Liver (tissue), 9 donors: Measurements from ENCODE around the gene LRRC7. TPM values are rescaled to one million over a fixed set of nuclear protein-coding genes. Genes with fewer than 3 reads are reported as not detected.

Experiments
- DNase-seq: peaks from one replicate; pipeline ENCODE4 v3.0.0-alpha.2; 2017; ENCODE audit warnings: low spot score
- H3K27ac ChIP-seq, 2 donors: one replicate each; pipeline ENCODE4 v1.7.0; 2013; ENCODE audit warnings: inconsistent platforms in 2 of 2, low read length in 2 of 2, control low read depth in 1 of 2, low read depth in 1 of 2, mild to moderate bottlenecking in 1 of 2
- H3K27me3 ChIP-seq, 4 donors: one replicate each; pipeline versions ENCODE4 v1.6.1 to v1.7.0; 2013; ENCODE audit warnings: low read length in 3 of 4, inconsistent platforms in 1 of 4, mild to moderate bottlenecking in 1 of 4, moderate library complexity in 1 of 4; ENCODE audit not compliant: control insufficient read depth in 4 of 4, insufficient read depth in 4 of 4
- H3K36me3 ChIP-seq, 4 donors: one replicate each; pipeline versions ENCODE4 v1.6.1 to v1.7.0; 2013; ENCODE audit warnings: low read length in 3 of 4, mild to moderate bottlenecking in 3 of 4, low read depth in 1 of 4, moderate library complexity in 1 of 4; ENCODE audit not compliant: control insufficient read depth in 4 of 4, insufficient read depth in 3 of 4
- H3K4me1 ChIP-seq, 4 donors: one replicate each; pipeline versions ENCODE4 v1.6.1 to v1.7.0; 2013; ENCODE audit warnings: low read length in 3 of 4, mild to moderate bottlenecking in 3 of 4, moderate library complexity in 1 of 4; ENCODE audit not compliant: control insufficient read depth in 4 of 4, insufficient read depth in 4 of 4
- H3K4me3 ChIP-seq, 3 donors: one replicate each; pipeline versions ENCODE4 v1.6.1 to v1.7.0; 2013; ENCODE audit warnings: low read length in 3 of 3, control low read depth in 1 of 3, low read depth in 1 of 3, mild to moderate bottlenecking in 1 of 3
- H3K9ac ChIP-seq, 2 donors: one replicate each; pipeline ENCODE4 v1.7.0; 2013; ENCODE audit warnings: low read length in 2 of 2, mild to moderate bottlenecking in 2 of 2, moderate library complexity in 2 of 2, control low read depth in 1 of 2, low read depth in 1 of 2
- H3K9me3 ChIP-seq, 4 donors: one replicate each; pipeline versions ENCODE4 v1.6.1 to v1.7.0; 2013; ENCODE audit warnings: low read length in 3 of 4; ENCODE audit not compliant: control insufficient read depth in 4 of 4
- ATF3 ChIP-seq: IDR thresholded peaks from 2 replicates; pipeline ENCODE4 v1.6.1; 2016; ENCODE audit warnings: antibody characterized with exemption
- CTCF ChIP-seq: fragments of 150-350 bp; IDR thresholded peaks from 2 replicates; pipeline ENCODE4 v1.5.1; 2017; ENCODE audit warnings: improper control_type of control experiment, low read depth, low read length; ENCODE audit not compliant: missing input control
- EGR1 ChIP-seq, 2 donors: IDR thresholded peaks; 2 replicates each; pipeline ENCODE4 v1.6.1; 2016 to 2018; ENCODE audit warnings: antibody characterized with exemption in 2 of 2, low read depth in 2 of 2
- FOXA1 ChIP-seq: IDR thresholded peaks from 2 replicates; pipeline ENCODE4 v1.6.1; 2016; ENCODE audit warnings: antibody characterized with exemption
- FOXA2 ChIP-seq: IDR thresholded peaks from 2 replicates; pipeline ENCODE4 v1.6.1; 2016; ENCODE audit warnings: antibody characterized with exemption
- GABPA ChIP-seq, 2 donors: IDR thresholded peaks in 1 of 2; conservative IDR thresholded peaks in 1 of 2; 2 replicates each; pipeline ENCODE4 v1.6.1; 2016; ENCODE audit warnings: antibody characterized with exemption in 2 of 2, mild to moderate bottlenecking in 1 of 2, moderate library complexity in 1 of 2
- HNF4A ChIP-seq, 2 donors: conservative IDR thresholded peaks; 2 replicates each; pipeline ENCODE4 v1.6.1; 2016; ENCODE audit warnings: antibody characterized with exemption in 2 of 2, mild to moderate bottlenecking in 2 of 2
- JUND ChIP-seq, 2 donors: IDR thresholded peaks; 2 replicates each; pipeline ENCODE4 v1.6.1; 2016; ENCODE audit warnings: antibody characterized with exemption in 2 of 2
- RAD21 ChIP-seq, 2 donors: IDR thresholded peaks; 2 replicates each; pipeline ENCODE4 v1.6.1; 2016; ENCODE audit warnings: antibody characterized with exemption in 2 of 2, mild to moderate bottlenecking in 2 of 2
- REST ChIP-seq: IDR thresholded peaks from 2 replicates; pipeline ENCODE4 v1.6.1; 2016; ENCODE audit warnings: antibody characterized with exemption, mild to moderate bottlenecking
- SP1 ChIP-seq: IDR thresholded peaks from 2 replicates; pipeline ENCODE4 v1.6.1; 2018; ENCODE audit warnings: antibody characterized with exemption, mild to moderate bottlenecking
- TAF1 ChIP-seq: conservative IDR thresholded peaks from 2 replicates; pipeline ENCODE4 v1.6.1; 2016; ENCODE audit warnings: antibody characterized with exemption, mild to moderate bottlenecking
- YY1 ChIP-seq: IDR thresholded peaks from 2 replicates; pipeline ENCODE4 v1.6.1; 2016; ENCODE audit warnings: antibody characterized with exemption, mild to moderate bottlenecking
- WGBS: extraction: QIAGEN DNeasy Blood & Tissue Kit; methylation state at CpG from one replicate; pipeline ENCODE4 v1.1.7; 2013; 5-methylcytosine and 5-hydroxymethylcytosine counted together
- polyA plus RNA-seq, 2 donors: library from polyadenylated mRNA; stranded (reverse) in 1 of 2; unstranded in 1 of 2; fragments of 200-250 nt in 1 of 2; fragments of >200 nt in 1 of 2; fragmentation: Nextera tagmentation in 1 of 2; extraction: Ambion mirVana in 1 of 2; gene quantifications; one replicate each; pipeline versions ENCODE4 v1.2.1 to v1.2.3, GENCODE V29; 2013 to 2015
- total RNA-seq, 2 donors: library from RNA; depleted of rRNA; stranded (reverse); fragments of >200 nt; gene quantifications; one replicate each; pipeline ENCODE4 v1.2.3, GENCODE V29; 2014
- donor health status: healthy.
- donor health status: healthy.
- donor health status: healthy.
- donor health status: healthy.
- donor health status: healthy.

Gene LRRC7
- total and polyA plus RNA-seq, 4 donors = 0.08 to 1.1 (median 0.67) TPM

- DNase-seq = no peak
- Histone ChIP-seq H3K9ac (no peak overlapping the region), H3K27ac (no peak overlapping the region), H3K4me3 (peak overlapping the region in 2 of 3 donors; percentile 2 to 20), H3K36me3 (no peaks in the 10 kb centered on the region), H3K9me3 (no peaks in the 10 kb centered on the region), H3K27me3 (peaks cover 0 to 9% (median 0%) of the 10 kb centered on the region in 4 donors), H3K4me1 (peaks cover 6 to 23% (median 18%) of the 10 kb centered on the region in 4 donors)
- WGBS = 2% methylated on average over 12 of the region's 12 CpGs
- TF ChIP-seq HNF4A (conservative IDR thresholded peaks at IDR 0.05) (no peak), EGR1 (IDR thresholded peaks at IDR 0.05; ENCODE audit: low read depth in 2 of 2) (no peak)
These were observed 1.4 kb downstream of the LRRC7 start for GRCh38 chr1:69569175-69569541.

GRCh38 chr1:69569576-69570328 is 2.0 kb downstream of the LRRC7 start:
- Histone ChIP-seq H3K27ac (no peak overlapping the region), H3K4me3 (peak overlapping the region in 2 of 3 donors; percentile 2 to 20), H3K27me3 (peaks cover 0 to 9% (median 0%) of the 10 kb centered on the region in 4 donors), H3K4me1 (peaks cover 6 to 23% (median 18%) of the 10 kb centered on the region in 4 donors), H3K9ac (no peak overlapping the region), H3K9me3 (no peaks in the 10 kb centered on the region), H3K36me3 (no peaks in the 10 kb centered on the region)
- no peak for TF ChIP-seq JUND (IDR thresholded peaks at IDR 0.05)
- TF ChIP-seq GABPA (IDR thresholded peaks at IDR 0.05 in 1 of 2, conservative IDR thresholded peaks at IDR 0.05 in 1 of 2) = no peak
- TF ChIP-seq CTCF = no peak
- no peak for TF ChIP-seq SP1
- no peak for TF ChIP-seq REST
- TF ChIP-seq TAF1 = no peak
- TF ChIP-seq EGR1 (IDR thresholded peaks at IDR 0.05; ENCODE audit: low read depth in 2 of 2) = no peak
- no peak for TF ChIP-seq RAD21 (IDR thresholded peaks at IDR 0.05)
- TF ChIP-seq YY1 = no peak
- no peak for TF ChIP-seq FOXA2
- TF ChIP-seq FOXA1 = no peak
- no peak for TF ChIP-seq ATF3
- 4% methylated on average over 26 of the region's 26 CpGs for WGBS
- DNase-seq = no peak
